Measurements from ENCODE around the gene ZNF263. TPM values are rescaled to one million over a fixed set of nuclear protein-coding genes. Genes with fewer than 3 reads are reported as not detected.

ZNF263 gene
- total RNA-seq, 4 donors from 2014 or later: 23.3 to 66.7 (median 36.2) TPM

DNA sequence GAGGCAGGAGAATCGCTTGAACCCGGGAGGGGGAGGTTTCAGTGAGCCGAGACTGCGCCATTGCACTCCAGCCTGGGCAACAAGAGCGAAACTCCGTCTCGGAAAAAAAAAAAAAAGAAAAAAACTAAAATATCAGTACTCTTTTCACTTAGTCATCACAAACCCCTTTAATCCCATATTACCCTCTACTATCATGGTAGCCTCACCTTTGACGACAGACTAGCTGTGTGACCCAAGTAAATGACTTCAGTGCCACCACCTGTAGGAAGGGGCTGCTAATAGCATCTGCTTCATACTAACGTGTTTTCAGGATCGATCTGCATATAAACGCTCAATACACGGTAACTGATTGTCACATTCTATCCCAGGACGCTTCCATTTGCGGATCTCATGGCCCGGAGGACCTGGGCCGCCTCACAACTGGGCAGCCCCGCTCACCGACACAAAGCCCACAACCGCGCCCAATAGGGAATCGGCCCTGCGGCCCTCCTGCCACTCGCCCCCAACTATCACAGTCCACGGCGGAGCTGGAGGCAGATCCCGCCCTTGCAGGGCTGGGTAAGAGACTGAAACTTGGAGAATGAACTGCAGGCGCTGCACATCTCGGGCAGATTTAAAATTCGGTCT is 1.1 kb upstream of the ZNF263 start:
- ATAC-seq (ENCODE audit: low FRiP score) (peak; percentile 19), DNase-seq (ENCODE audit: low spot score) (no peak)
- no peak for TF ChIP-seq CTCF (IDR thresholded peaks at IDR 0.05)

- DNase-seq (ENCODE audit: low spot score): no peak
- no peak for TF ChIP-seq CTCF (IDR thresholded peaks at IDR 0.05)
- ATAC-seq (ENCODE audit: low FRiP score): peak; percentile 32
These were observed 504 bp downstream of the ZNF263 start for GRCh38 chr16:3283543-3284447.

- ATAC-seq (ENCODE audit: low FRiP score) (no peak), DNase-seq (ENCODE audit: low spot score) (no peak)
- TF ChIP-seq CTCF (IDR thresholded peaks at IDR 0.05): no peak
These were observed 1.8 kb downstream of the ZNF263 start for GRCh38 chr16:3285131-3285530.

- DNase-seq (ENCODE audit: low spot score): no peak
- no peak for TF ChIP-seq CTCF (IDR thresholded peaks at IDR 0.05)
- ATAC-seq (ENCODE audit: low FRiP score): no peak
These were observed 6.8 kb downstream of the ZNF263 start for GRCh38 chr16:3289998-3290673.

- TF ChIP-seq CTCF (IDR thresholded peaks at IDR 0.05): no peak
- DNase-seq (ENCODE audit: low spot score): no peak
- ATAC-seq (ENCODE audit: low FRiP score): no peak
These were observed 9.3 kb downstream of the ZNF263 start for GRCh38 chr16:3292604-3293003.

DNA sequence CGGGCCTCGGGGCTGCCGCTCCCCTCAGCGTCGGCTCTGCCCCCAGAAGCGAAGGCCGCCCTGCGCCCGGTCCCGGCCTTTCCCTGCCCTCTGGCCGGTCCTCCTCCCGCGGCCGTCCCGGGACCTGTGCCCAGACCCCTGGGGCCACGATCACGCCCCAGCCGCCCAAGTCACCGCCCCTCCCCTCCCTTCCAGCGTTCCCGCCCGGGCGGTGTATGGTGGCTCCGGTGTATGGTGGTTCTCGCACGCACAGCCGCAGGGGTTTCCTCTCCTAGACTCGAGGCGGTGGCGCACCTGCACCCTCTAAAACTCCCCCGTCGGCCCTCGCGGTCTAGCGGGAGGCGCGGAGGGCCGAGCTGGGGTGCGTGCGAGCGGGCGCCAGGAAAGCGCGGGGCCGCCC is 11.9 kb downstream of the ZNF263 start:
- ATAC-seq (ENCODE audit: low FRiP score): no peak
- TF ChIP-seq CTCF (IDR thresholded peaks at IDR 0.05): no peak

More for the DNA sequence above, 11.9 kb downstream of the ZNF263 start:
- DNase-seq (ENCODE audit: low spot score): no peak
